Spinal cord (tissue), 10 donors: ENCODE measurements around the gene AP1M2. TPM values are rescaled to one million over a fixed set of nuclear protein-coding genes. Genes with fewer than 3 reads are reported as not detected.

Experiments used
- DNase-seq, 6 donors: peaks; one replicate each; pipeline versions ENCODE4 v3.0.0 to v3.0.0-alpha.2; 2013 to 2015; ENCODE audit warnings: low spot score in 6 of 6, low read depth in 4 of 6
- H3K27ac ChIP-seq: one replicate; pipeline ENCODE4 v1.5.1; 2013; ENCODE audit warnings: low read depth, low read length, control low read depth
- H3K27me3 ChIP-seq: one replicate; pipeline ENCODE4 v1.6.1; 2013; ENCODE audit warnings: low read length; ENCODE audit not compliant: control insufficient read depth, insufficient read depth
- H3K36me3 ChIP-seq: one replicate; pipeline ENCODE4 v1.6.1; 2013; ENCODE audit warnings: low read length; ENCODE audit not compliant: control insufficient read depth, insufficient read depth
- H3K4me1 ChIP-seq: one replicate; pipeline ENCODE4 v1.6.1; 2013; ENCODE audit warnings: low read length; ENCODE audit not compliant: control insufficient read depth, insufficient read depth
- H3K4me3 ChIP-seq: one replicate; pipeline ENCODE4 v1.5.1; 2013; ENCODE audit warnings: low read depth, low read length, control low read depth
- H3K9me3 ChIP-seq: one replicate; pipeline ENCODE4 v1.6.1; 2013; ENCODE audit warnings: low read length; ENCODE audit not compliant: control insufficient read depth, insufficient read depth
- WGBS: methylation state at CpG from one replicate; pipeline ENCODE4 v1.1.5; 2013; ENCODE audit warnings: missing lambda C conversion rate; ENCODE audit not compliant: insufficient coverage; 5-methylcytosine and 5-hydroxymethylcytosine counted together
- polyA plus RNA-seq, 2 donors: library from polyadenylated mRNA; unstranded; fragments of 120-200 nt; gene quantifications; one replicate each; pipeline ENCODE4 v1.2.1, GENCODE V29; 2013; ENCODE audit not compliant: insufficient read length in 2 of 2
- total RNA-seq, 2 donors: library from RNA; depleted of rRNA in 1 of 2; stranded (reverse); fragments of 120-200 nt in 1 of 2; fragments of >200 nt in 1 of 2; gene quantifications; one replicate each; pipeline versions ENCODE4 v1.2.3 to v1.2.4, GENCODE V29; 2013 to 2014
- donor health status: healthy.

The AP1M2 gene
- total and polyA plus RNA-seq, 4 donors = 0.30 to 1.2 (median 0.97) TPM

DNA sequence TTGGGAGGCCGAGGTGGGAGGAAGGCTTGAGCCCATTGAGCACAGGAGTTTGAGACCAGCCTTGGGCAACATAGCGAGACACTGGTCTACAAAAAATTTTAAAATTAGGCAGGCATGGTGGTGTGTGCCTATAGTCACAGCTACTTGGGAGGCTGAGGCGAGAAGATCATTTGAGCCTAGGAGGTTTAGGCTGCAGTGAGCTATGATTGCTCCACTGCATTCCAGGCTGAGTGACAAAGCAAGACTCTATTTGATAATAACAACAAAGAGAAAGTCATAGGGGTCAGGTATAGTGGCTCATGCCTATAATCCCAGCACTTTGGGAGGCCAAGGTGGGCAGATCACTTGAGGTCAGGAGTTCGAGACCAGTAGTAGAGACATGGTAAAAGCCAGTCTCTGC is 33.7 kb upstream of the AP1M2 start:
- Histone ChIP-seq H3K27me3 (no peaks in the 10 kb centered on the region), H3K9me3 (no peaks in the 10 kb centered on the region), H3K4me3 (no peak overlapping the region), H3K36me3 (peaks cover 19% of the 10 kb centered on the region), H3K4me1 (peaks cover 16% of the 10 kb centered on the region), H3K27ac (no peak overlapping the region)
- WGBS = 100% methylated on average over 3 of the region's 4 CpGs
- DNase-seq = no peak

DNA sequence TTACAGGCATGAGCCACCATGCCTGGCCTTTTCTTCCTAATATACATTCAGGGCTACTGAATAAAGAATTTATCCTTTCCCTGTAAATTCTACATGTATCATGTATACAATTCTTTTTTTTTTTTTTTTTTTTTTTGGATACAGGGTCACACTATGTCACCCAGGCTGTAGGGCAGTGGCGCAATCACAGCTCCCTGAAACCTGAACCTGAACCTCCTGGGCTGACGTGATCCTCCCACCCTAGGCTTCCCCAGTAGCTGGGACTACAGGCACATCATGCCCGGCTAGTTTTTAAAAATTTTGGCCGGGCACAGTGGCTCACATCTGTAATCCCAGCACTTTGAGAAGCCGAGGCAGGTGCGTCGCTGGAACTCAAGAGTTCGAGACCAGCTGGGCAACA is 31.7 kb upstream of the AP1M2 start:
- Histone ChIP-seq H3K4me1 (no peaks in the 10 kb centered on the region), H3K36me3 (peaks cover 21% of the 10 kb centered on the region), H3K27me3 (no peaks in the 10 kb centered on the region), H3K27ac (no peak overlapping the region), H3K4me3 (no peak overlapping the region), H3K9me3 (no peaks in the 10 kb centered on the region)
- 91% methylated on average over 4 of the region's 8 CpGs for WGBS
- no peak for DNase-seq

DNA sequence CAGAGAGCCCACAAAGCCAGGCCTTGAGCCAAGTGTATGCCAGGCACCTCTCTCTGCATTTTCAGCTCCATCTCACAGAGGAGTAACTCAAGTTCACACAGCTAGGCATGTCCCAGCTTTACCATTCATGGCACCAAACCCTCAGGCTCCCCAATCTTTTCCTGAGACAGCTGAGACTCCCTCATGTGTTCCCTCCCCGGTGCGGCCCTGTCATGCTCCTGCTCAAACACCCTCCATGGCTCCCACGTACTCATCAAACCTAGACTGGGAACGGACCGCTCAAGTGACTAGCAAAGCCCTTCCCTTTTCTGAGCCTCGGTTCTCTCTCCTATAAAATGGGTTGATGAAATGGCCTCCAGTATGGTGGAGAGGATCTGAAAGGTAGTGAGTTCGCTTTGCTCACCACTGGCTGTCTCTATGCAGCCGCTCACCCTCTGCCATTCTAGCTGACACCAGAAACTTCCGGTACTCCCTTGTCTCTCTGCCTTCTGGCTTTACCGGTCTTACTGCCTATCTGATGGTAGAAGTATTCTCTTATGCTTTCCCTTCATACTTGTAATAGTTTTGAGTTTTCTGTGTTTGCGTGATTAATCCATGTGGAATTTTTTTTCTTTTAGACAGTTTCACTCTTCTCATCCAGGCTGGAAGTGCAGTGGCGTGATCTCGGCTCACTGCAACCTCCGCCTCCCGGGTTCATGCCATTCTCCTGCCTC is 30.5 kb upstream of the AP1M2 start:
- Histone ChIP-seq H3K4me3 (no peak overlapping the region), H3K27ac (no peak overlapping the region), H3K9me3 (no peaks in the 10 kb centered on the region), H3K4me1 (peaks cover 5% of the 10 kb centered on the region), H3K27me3 (no peaks in the 10 kb centered on the region), H3K36me3 (peaks cover 25% of the 10 kb centered on the region)
- 100% methylated on average over 7 of the region's 15 CpGs for WGBS
- DNase-seq = no peak

DNA sequence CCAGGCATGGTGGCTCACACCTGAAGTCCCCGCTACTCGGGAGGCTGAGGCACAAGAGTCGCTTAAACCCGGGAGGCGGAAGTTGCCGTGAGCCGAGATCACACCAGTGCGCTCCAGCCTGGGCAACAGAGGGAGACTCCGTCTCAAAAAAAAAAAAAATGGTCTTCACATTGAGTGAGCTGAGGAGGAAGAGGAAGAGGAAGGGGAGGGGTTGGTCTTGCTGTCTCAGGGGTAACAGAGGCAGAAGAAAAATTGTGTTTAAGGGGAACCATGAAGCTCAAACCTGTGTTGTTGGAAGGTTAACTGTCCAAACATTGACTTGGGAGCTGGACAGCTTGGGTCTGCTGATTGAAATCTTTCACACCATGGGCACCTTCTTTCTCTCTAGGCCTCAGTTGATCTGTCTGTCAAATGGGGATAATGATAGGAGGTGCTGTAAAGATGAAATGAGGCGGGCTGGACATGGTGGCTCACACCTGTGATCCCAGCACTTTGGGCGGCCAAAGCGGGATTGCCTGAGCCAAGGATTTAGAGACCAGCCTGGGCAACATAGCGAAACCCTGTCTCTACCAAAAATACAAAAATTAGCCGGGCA is 28.4 kb upstream of the AP1M2 start:
- DNase-seq = no peak
- 95% methylated on average over 14 of the region's 14 CpGs for WGBS
- H3K27me3 ChIP-seq = no peaks in the 10 kb centered on the region
- H3K27ac ChIP-seq = no peak overlapping the region
- H3K9me3 ChIP-seq = no peaks in the 10 kb centered on the region
- no peak overlapping the region for H3K4me3 ChIP-seq
- H3K36me3 ChIP-seq = peaks cover 19% of the 10 kb centered on the region
- peaks cover 12% of the 10 kb centered on the region for H3K4me1 ChIP-seq

DNA sequence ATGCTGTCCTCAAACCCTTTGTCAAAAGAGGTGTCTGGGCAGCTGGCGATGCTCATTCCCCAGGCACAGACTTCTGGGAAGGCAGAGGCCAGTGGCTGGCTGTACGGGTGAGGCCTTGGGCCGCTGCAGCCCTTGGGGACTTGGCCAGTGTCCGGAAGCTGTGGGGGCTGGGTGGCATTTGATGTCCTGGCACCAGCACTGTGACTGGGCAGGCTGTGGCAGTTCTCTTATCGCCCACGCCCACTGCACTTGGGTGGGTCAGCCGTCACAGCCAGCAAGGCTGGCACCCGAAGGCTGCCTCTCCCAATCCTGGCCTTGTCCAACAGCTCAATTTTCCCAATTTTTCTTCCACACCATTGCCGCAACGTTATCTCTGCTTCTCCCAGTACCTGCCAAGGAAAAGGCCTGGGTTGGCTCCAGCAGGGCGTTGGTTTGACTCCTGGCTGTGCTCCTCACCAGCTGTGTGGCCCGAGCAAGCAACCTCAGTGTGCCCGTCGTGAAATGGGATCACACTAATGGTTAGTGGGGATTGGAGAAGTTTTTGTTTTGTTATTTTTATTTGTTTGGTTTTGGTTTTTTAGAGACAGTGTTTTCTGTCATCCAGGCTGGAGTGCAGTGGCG is 25.5 kb upstream of the AP1M2 start:
- H3K4me1 ChIP-seq = peaks cover 12% of the 10 kb centered on the region
- no peak overlapping the region for H3K4me3 ChIP-seq
- 74% methylated on average over 14 of the region's 15 CpGs for WGBS
- H3K27me3 ChIP-seq = no peaks in the 10 kb centered on the region
- DNase-seq = peak in 1 of 6 donors; percentile 46
- peaks cover 17% of the 10 kb centered on the region for H3K36me3 ChIP-seq
- no peaks in the 10 kb centered on the region for H3K9me3 ChIP-seq
- peak overlapping the region; percentile 64 for H3K27ac ChIP-seq

DNA sequence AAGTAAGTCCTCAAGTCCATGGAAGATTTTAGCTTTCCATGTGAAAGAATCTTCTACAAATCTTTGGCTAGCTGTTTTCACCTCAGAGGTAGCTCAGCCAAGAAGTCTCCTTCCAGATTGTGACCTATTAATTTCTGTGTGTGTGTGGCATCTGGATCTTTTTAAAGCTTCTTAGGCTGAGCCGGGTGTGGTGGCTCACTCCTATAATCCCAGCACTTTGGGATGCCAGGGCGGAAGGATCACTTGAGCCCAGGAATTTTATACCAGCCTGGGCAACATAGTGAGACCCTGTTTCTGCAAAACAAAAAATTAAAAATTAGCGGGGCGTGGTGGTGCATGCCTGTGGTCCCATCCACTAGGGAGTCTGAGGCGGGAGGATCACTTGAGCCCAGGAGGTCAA is 24.8 kb upstream of the AP1M2 start:
- 97% methylated on average over 5 of the region's 5 CpGs for WGBS
- no peak for DNase-seq
- Histone ChIP-seq H3K4me3 (no peak overlapping the region), H3K27ac (peak overlapping the region; percentile 64), H3K36me3 (peaks cover 14% of the 10 kb centered on the region), H3K4me1 (peaks cover 12% of the 10 kb centered on the region), H3K27me3 (no peaks in the 10 kb centered on the region), H3K9me3 (no peaks in the 10 kb centered on the region)

DNA sequence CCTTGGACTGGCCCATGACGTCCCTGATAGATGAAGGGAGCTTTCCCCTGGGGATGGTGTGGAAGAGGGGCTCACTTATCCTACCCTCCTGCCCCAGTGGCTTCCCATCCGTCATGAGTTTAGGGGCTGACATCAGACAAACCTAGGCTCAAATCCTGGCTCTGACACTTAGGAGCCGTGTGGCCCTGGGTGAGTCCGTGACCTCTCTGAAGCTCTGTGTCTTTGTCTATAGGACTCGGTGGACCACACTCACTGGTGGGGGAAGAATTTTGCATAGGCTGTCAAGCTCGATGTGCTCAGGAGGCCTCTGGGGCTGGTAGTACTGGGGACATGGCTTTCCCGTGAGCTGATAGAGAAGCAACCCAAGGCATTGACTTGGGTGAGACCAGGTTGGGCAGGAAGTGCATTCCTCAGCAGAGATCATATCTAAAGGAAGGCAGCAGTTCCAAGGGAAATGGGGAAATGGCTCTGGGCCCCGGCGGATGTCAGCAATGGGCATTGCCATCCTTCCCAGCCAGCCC is 17.4 kb upstream of the AP1M2 start:
- DNase-seq = no peak
- H3K27ac ChIP-seq = peak overlapping the region; percentile 91
- peaks cover 20% of the 10 kb centered on the region for H3K4me1 ChIP-seq
- peaks cover 5% of the 10 kb centered on the region for H3K36me3 ChIP-seq
- no peak overlapping the region for H3K4me3 ChIP-seq
- no peaks in the 10 kb centered on the region for H3K9me3 ChIP-seq
- 88% methylated on average over 4 of the region's 9 CpGs for WGBS
- H3K27me3 ChIP-seq = no peaks in the 10 kb centered on the region

DNA sequence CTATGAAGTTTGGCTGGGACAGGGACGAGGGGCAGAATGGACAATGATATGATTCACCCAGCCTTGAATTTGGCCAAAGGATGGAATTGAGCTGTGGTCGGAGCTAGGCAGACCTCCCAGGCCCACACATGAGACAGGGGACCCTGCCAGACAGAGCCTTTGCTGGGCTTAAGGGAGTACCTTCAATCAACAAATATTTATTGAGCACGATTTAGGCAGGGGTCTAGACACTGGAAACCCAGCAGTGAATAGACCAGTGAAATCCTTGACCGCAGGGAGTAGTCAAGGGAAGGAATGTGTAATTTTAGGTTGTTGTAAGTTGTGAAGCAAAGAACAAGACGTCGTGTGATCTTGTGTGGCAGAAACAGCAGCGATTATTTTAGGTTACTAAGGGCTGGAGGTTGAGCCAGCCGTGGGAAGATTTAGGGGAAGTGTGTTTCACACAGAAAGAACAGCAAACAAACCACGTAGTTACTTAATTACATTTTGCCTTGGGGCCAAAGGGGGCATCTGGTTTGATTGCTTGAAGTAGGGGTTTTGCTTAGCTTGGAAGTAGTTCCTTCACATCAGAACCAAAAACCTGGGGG is 16.9 kb upstream of the AP1M2 start:
- H3K27me3 ChIP-seq = no peaks in the 10 kb centered on the region
- peak overlapping the region; percentile 94 for H3K4me3 ChIP-seq
- peaks cover 5% of the 10 kb centered on the region for H3K36me3 ChIP-seq
- 56% methylated on average over 5 of the region's 9 CpGs for WGBS
- H3K9me3 ChIP-seq = no peaks in the 10 kb centered on the region
- peaks cover 20% of the 10 kb centered on the region for H3K4me1 ChIP-seq
- H3K27ac ChIP-seq = peak overlapping the region; percentile 91
- peak in 1 of 6 donors; percentile 13 for DNase-seq

DNA sequence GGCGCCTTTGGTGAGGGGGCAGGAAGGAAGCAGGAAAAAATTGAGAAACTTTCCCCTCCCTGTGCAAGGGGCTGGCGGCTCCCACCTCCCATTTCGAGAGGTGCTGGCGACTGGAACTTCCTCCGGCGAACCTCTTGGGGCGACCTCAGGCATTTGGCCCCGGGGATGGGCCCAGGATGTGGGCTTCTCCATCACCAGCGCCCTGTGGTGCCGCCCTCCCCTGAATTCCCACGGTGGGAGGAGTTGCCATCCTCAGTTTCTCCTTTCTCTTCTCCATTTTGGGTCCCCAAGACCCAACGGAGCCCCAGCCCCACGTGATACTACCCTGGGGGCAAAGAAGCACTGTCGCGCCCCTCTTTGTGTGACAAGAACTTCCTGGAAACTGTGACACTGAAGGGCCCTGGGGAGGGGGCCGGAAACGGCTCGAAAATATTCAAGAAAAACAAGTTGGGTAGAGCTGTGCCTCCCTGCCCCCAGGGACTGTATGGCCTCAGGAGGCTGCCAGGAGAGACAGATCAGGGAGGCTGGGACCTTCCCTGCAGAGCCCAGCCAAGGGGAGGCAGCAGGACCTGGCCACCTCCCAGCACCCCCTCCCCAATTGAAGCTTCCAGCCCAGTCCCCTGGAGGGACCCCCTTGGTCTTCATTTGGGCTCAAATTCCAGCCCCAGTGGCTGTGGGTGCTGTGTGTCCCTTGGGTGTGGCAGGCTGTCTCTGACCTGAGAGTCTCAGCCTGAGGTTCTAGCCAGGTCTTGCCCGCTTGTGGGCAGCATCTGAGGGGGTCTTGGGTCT is 16.2 kb upstream of the AP1M2 start:
- Histone ChIP-seq H3K4me3 (peak overlapping the region; percentile 94), H3K36me3 (peaks cover 3% of the 10 kb centered on the region), H3K27me3 (no peaks in the 10 kb centered on the region), H3K4me1 (peaks cover 20% of the 10 kb centered on the region), H3K9me3 (no peaks in the 10 kb centered on the region), H3K27ac (peak overlapping the region; percentile 91)
- DNase-seq = peak in 2 of 6 donors; percentile 6 to 36
- 3% methylated on average over 16 of the region's 19 CpGs for WGBS
